ENCODE measurements around the gene FEM1C.

DNA sequence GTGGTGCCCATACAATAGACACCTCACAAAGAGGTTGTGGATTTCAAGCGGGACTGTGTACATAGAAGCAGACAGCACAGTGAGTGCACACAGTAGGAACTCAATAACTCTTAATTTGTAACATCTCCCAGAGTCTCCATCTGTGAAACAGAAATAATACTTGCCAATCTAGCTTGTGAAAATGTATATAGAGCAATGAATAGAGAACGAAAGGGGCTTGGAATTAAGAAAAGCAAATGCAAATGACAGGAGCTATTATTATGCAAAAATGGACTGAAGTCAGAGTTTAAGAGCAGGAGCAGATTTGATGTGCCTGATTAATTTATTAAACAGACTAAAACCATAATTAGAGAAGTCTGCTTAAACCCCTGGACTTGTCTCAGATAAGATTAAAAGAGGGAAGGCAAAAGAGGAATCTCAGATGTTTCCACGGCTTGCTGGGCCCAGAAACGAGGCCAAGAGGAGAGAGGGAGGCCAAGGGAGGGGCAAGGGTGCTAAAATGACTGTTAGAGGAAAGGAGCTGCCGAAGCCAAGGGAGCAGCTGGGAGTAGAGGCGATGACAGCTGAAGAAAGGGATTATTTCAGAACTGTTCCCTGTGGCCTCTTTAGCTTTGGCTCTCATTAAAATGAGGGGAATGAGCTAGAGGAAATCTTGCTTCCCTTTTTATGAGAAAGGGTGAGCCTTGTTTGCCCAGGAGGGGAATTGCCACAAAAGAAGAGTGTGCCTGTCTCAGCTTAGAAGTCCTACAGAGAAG, 72.1 kb downstream of the FEM1C start:
- TF ChIP-seq, protein P1, sequence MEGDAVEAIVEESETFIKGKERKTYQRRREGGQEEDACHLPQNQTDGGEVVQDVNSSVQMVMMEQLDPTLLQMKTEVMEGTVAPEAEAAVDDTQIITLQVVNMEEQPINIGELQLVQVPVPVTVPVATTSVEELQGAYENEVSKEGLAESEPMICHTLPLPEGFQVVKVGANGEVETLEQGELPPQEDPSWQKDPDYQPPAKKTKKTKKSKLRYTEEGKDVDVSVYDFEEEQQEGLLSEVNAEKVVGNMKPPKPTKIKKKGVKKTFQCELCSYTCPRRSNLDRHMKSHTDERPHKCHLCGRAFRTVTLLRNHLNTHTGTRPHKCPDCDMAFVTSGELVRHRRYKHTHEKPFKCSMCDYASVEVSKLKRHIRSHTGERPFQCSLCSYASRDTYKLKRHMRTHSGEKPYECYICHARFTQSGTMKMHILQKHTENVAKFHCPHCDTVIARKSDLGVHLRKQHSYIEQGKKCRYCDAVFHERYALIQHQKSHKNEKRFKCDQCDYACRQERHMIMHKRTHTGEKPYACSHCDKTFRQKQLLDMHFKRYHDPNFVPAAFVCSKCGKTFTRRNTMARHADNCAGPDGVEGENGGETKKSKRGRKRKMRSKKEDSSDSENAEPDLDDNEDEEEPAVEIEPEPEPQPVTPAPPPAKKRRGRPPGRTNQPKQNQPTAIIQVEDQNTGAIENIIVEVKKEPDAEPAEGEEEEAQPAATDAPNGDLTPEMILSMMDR (optimal IDR thresholded peaks at IDR 0.05 in 1 of 3, IDR thresholded peaks at IDR 0.05 in 1 of 3, conservative IDR thresholded peaks at IDR 0.05 in 1 of 3; ENCODE audit: extremely low read depth in 1 of 3, insufficient read depth in 2 of 3, low read length in 3 of 3), result no peak
- no peak for TF ChIP-seq EZH2 (IDR thresholded peaks at IDR 0.05; ENCODE audit: low read length)
